Lower lobe of right lung (tissue), 2 donors: Measurements from ENCODE around the gene TSG101. TPM values are rescaled to one million over a fixed set of nuclear protein-coding genes. Genes with fewer than 3 reads are reported as not detected.
A peak's percentile ranks its signal among the peaks of the same experiment; 100 is the strongest.

Experiments
- ATAC-seq, 2 donors: fragments of 200-7000 bp; cut with Tn5 transposase; one replicate each; pipeline ENCODE4 v1.9.1; 2020 to 2022; ENCODE audit warnings: mild to moderate bottlenecking in 2 of 2, moderate library complexity in 2 of 2
- DNase-seq: peaks from one replicate; pipeline ENCODE4 v3.0.0-alpha.2; 2020
- H3K27ac ChIP-seq: fragments of 200-600 bp; one replicate; pipeline ENCODE4 v1.8.0; 2022
- H3K27me3 ChIP-seq: fragments of 200-600 bp; one replicate; pipeline ENCODE4 v1.8.0; 2022; ENCODE audit warnings: low read depth
- H3K36me3 ChIP-seq: fragments of 200-600 bp; one replicate; pipeline ENCODE4 v1.8.0; 2022; ENCODE audit warnings: mild to moderate bottlenecking
- H3K4me1 ChIP-seq: fragments of 200-600 bp; one replicate; pipeline ENCODE4 v1.8.0; 2022
- H3K4me3 ChIP-seq: fragments of 200-600 bp; one replicate; pipeline ENCODE4 v1.8.0; 2022; ENCODE audit warnings: mild to moderate bottlenecking
- H3K9me3 ChIP-seq: fragments of 200-600 bp; one replicate; pipeline ENCODE4 v1.8.0; 2022
- CTCF ChIP-seq: fragments of 200-600 bp; IDR thresholded peaks from one replicate; pipeline ENCODE4 v1.8.0; 2022; ENCODE audit warnings: antibody characterized with exemption, mild to moderate bottlenecking
- intact Hi-C: fragments of 100-400 bp; cut with DNase I; formaldehyde crosslinking; loops from one replicate; pipeline ENCODE4 v1.11.0; 2022
- total RNA-seq: library from RNA; stranded (reverse); fragmentation: NEBNext Ultra II Directional; extraction: Animal tissue kit (Norgen Biotek cat#: 25700); gene quantifications from one replicate; pipeline ENCODE4 v1.2.1, GENCODE V29; 2021
- donor health status: DM: no; HTN: yes; CAD: no; lungs with severe emphysema.

TSG101 gene
- total RNA-seq, 1 donor from 2014 or later = 61.8 TPM

GRCh38 chr11:18455686-18456372 lies 70.9 kb downstream of the TSG101 start, which contains the start of gene LDHAL6A:
LDHAL6A (plus strand) TSS chr11:18455856; CDS start chr11:18456681, 825 bp downstream.
- Histone ChIP-seq H3K9me3 (no peaks in the 10 kb centered on the region), H3K4me3 (no peak within 1 kb of the TSS), H3K27me3 (peaks cover 7% of the 10 kb centered on the region), H3K36me3 (no peaks in the 10 kb centered on the region), H3K27ac (no peak within 1 kb of the TSS), H3K4me1 (no peaks in the 10 kb centered on the region)
- DNase-seq (no peak), ATAC-seq (peak in 1 of 2 donors; percentile 27)
- TF ChIP-seq CTCF = no peak
- intact Hi-C loops = no loop called here

- H3K4me3 ChIP-seq = no peak overlapping the region
- DNase-seq (no peak), ATAC-seq (no peak)
- intact Hi-C loops = no loop called here
- no peak for TF ChIP-seq CTCF
- H3K9me3 ChIP-seq = no peaks in the 10 kb centered on the region
- H3K27me3 ChIP-seq = peaks cover 7% of the 10 kb centered on the region
- H3K36me3 ChIP-seq = no peaks in the 10 kb centered on the region
- H3K27ac ChIP-seq = no peak overlapping the region
- no peaks in the 10 kb centered on the region for H3K4me1 ChIP-seq
Observed at GRCh38 chr11:18452927-18453326, 73.8 kb downstream of the TSG101 start.

GRCh38 chr11:18449251-18449650 lies 77.5 kb downstream of the TSG101 start:
- Histone ChIP-seq H3K4me1 (no peaks in the 10 kb centered on the region), H3K27ac (no peak overlapping the region), H3K9me3 (no peaks in the 10 kb centered on the region), H3K27me3 (no peaks in the 10 kb centered on the region), H3K4me3 (no peak overlapping the region), H3K36me3 (no peaks in the 10 kb centered on the region)
- TF ChIP-seq CTCF = no peak
- DNase-seq (no peak), ATAC-seq (no peak)
- intact Hi-C loops = no loop called here

GRCh38 chr11:18438691-18439090 lies 88.1 kb downstream of the TSG101 start:
- no peaks in the 10 kb centered on the region for H3K4me1 ChIP-seq
- TF ChIP-seq CTCF = no peak
- H3K36me3 ChIP-seq = no peaks in the 10 kb centered on the region
- no peaks in the 10 kb centered on the region for H3K9me3 ChIP-seq
- no peak overlapping the region for H3K27ac ChIP-seq
- intact Hi-C loops = no loop called here
- DNase-seq (no peak), ATAC-seq (no peak)
- H3K4me3 ChIP-seq = no peak overlapping the region
- no peaks in the 10 kb centered on the region for H3K27me3 ChIP-seq

Other genes with a start within 250 kb of the TSG101 start
- 32.1 TPM for gene HPS5, start 204.8 kb downstream of the TSG101 start, total RNA-seq
- gene GTF2H1, start 204.4 kb downstream of the TSG101 start, total RNA-seq = 38.3 TPM
- gene LDHA, start 132.4 kb downstream of the TSG101 start, total RNA-seq = 251 TPM
- not detected for gene LDHC, start 114.6 kb downstream of the TSG101 start, total RNA-seq
- not detected for gene LDHAL6A, start 71.1 kb downstream of the TSG101 start, total RNA-seq
- 26.8 TPM for gene UEVLD, start 61.8 kb upstream of the TSG101 start, total RNA-seq
- gene MISFA, start 72.8 kb upstream of the TSG101 start, total RNA-seq = 3.3 TPM
- gene SPTY2D1, start 107.4 kb upstream of the TSG101 start, total RNA-seq = 18.6 TPM
- 11.7 TPM for gene TMEM86A, start 171.8 kb upstream of the TSG101 start, total RNA-seq
- 2.3 TPM for gene IGSF22, start 199.2 kb upstream of the TSG101 start, total RNA-seq